NB4 (cell line): ENCODE measurements around the gene PHACTR2.

ENCODE experiments used
- DNase-seq: peaks from one replicate; pipeline ENCODE4 v3.0.0; 2010; ENCODE audit warnings: low read depth
- H3K4me3 ChIP-seq: one replicate; pipeline ENCODE4 v1.5.1; 2011; ENCODE audit warnings: mild to moderate bottlenecking, low read depth, low read length, moderate library complexity
- MYC ChIP-seq: IDR thresholded peaks from 2 replicates; pipeline ENCODE4 v1.6.1; 2011; ENCODE audit warnings: low read depth, low read length
- POLR2A ChIP-seq: IDR thresholded peaks from 2 replicates; pipeline ENCODE4 v1.6.1; 2011; ENCODE audit warnings: mild to moderate bottlenecking; ENCODE audit not compliant: insufficient read length; ENCODE audit errors: extremely low read depth
- TF ChIP-seq, protein P1 (sequence below): IDR thresholded peaks from one replicate; pipeline ENCODE4 v1.5.1; 2012; ENCODE audit warnings: low read depth, low read length
- TF ChIP-seq, protein P2 (sequence below): IDR thresholded peaks from 2 replicates; pipeline ENCODE4 v1.6.1; 2011; ENCODE audit warnings: low read depth, low read length

PHACTR2 gene

DNA sequence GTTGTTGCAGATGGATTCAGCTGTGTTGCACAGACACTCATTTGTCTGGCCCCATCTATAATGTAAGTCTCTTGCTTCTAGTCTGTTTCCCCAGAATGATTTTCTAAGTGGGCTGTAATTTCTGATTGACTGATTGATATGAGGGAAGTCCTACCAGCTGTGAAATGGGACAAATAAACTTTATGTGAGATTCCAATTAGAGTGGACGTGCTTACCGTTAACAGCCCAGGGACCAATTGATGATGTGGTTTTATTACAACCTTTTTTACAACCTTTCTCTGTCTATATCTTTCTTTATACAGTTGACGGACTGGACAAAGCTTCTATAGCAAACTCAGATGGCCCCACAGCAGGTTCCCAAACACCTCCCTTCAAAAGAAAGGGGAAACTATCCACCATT is 33.9 kb downstream of the PHACTR2 start:
- no peak overlapping the region for H3K4me3 ChIP-seq
- TF ChIP-seq, protein P1, sequence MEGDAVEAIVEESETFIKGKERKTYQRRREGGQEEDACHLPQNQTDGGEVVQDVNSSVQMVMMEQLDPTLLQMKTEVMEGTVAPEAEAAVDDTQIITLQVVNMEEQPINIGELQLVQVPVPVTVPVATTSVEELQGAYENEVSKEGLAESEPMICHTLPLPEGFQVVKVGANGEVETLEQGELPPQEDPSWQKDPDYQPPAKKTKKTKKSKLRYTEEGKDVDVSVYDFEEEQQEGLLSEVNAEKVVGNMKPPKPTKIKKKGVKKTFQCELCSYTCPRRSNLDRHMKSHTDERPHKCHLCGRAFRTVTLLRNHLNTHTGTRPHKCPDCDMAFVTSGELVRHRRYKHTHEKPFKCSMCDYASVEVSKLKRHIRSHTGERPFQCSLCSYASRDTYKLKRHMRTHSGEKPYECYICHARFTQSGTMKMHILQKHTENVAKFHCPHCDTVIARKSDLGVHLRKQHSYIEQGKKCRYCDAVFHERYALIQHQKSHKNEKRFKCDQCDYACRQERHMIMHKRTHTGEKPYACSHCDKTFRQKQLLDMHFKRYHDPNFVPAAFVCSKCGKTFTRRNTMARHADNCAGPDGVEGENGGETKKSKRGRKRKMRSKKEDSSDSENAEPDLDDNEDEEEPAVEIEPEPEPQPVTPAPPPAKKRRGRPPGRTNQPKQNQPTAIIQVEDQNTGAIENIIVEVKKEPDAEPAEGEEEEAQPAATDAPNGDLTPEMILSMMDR = no peak
- TF ChIP-seq POLR2A (no peak), MYC (no peak)
- TF ChIP-seq, protein P2, sequence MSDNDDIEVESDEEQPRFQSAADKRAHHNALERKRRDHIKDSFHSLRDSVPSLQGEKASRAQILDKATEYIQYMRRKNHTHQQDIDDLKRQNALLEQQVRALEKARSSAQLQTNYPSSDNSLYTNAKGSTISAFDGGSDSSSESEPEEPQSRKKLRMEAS = no peak
- no peak for DNase-seq

DNA sequence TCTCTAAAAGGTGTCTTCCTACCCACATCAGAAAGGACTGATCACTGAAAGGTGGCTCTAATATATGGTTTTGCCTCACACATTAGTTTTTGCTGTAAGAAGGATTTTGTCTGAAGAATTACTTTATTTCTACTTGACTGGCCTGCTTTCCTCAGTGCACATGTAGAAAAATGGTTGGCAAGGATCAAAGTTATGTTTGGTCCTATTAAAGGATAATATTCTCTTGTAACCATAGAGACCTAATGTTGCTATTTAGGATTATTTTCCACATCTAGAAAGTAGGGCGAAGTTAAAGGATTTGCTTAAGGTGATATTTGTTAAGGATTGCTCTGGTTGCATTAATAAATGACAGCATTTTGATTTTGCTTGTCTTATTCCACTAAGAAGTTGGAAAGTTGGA is 40.7 kb downstream of the PHACTR2 start:
- no peak for TF ChIP-seq POLR2A
- no peak for TF ChIP-seq MYC
- TF ChIP-seq, protein P2 = no peak
- TF ChIP-seq, protein P1 = no peak
- no peak for DNase-seq
- H3K4me3 ChIP-seq = no peak overlapping the region

GRCh38 chr6:143721642-143722041 is 43.9 kb downstream of the PHACTR2 start:
- TF ChIP-seq, protein P2 = no peak
- no peak for TF ChIP-seq POLR2A
- TF ChIP-seq, protein P1 = no peak
- no peak for TF ChIP-seq MYC
- no peak overlapping the region for H3K4me3 ChIP-seq
- no peak for DNase-seq

- DNase-seq = no peak
- no peak overlapping the region for H3K4me3 ChIP-seq
- TF ChIP-seq, protein P2 = no peak
- TF ChIP-seq POLR2A = no peak
- TF ChIP-seq, protein P1 = no peak
- TF ChIP-seq MYC = no peak
Measured at GRCh38 chr6:143724876-143725275, 47.1 kb downstream of the PHACTR2 start.

GRCh38 chr6:143726015-143726647 is 48.4 kb downstream of the PHACTR2 start:
- H3K4me3 ChIP-seq = no peak overlapping the region
- TF ChIP-seq, protein P2 = no peak
- TF ChIP-seq MYC (no peak), POLR2A (no peak)
- TF ChIP-seq, protein P1 = no peak
- no peak for DNase-seq

DNA sequence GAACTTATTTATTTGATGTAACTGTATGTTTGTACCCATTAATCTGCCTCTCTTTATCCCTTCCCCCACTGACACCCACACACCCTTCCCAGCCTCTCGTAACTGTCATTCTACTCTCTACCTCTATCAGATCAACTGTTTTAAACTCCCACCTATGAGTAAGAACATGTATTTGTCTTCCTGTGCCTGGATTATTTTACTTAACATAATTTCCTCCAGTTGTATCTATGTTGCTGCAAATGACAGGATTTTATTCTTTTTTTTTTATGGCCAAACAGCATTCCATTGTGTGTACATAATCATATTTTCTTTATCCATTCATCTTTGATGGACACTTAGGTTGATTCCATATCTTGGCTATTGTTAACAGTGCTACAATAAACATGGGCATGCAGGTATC is 49.3 kb downstream of the PHACTR2 start:
- TF ChIP-seq POLR2A (no peak), MYC (no peak)
- TF ChIP-seq, protein P2 = no peak
- TF ChIP-seq, protein P1 = no peak
- no peak for DNase-seq
- no peak overlapping the region for H3K4me3 ChIP-seq
